ENCODE results near the gene PCMTD2.
"Not testable (repeated sequence)": the region's sequence is repeated elsewhere in the genome, so short reads cannot be mapped to it uniquely, and the experiment has no call there.

- not testable (repeated sequence) for TF ChIP-seq EZH2 (IDR thresholded peaks at IDR 0.05); POLR2AphosphoS5 (IDR thresholded peaks at IDR 0.05; ENCODE audit: borderline replicate concordance, low read depth, low read length); FOXP2 (optimal IDR thresholded peaks at IDR 0.05; ENCODE audit: control extremely low read depth, extremely low read length, insufficient read depth)
Observed at GRCh38 chr20:64303086-64303485, 47.5 kb downstream of the PCMTD2 start.

Measured in SK-N-MC (cell line).